ENCODE data around the gene PHIP. TPM values are rescaled to one million over a fixed set of nuclear protein-coding genes. Genes with fewer than 3 reads are reported as not detected.

PHIP gene
- total and polyA plus RNA-seq, 10 of the 15 experiments (the other 5 are each of a cell fraction or from before 2014, with no cell fraction given), result 8.5 to 34.6 (median 17.9) TPM

- ATAC-seq (no peak), DNase-seq (ENCODE audit: low read depth, low spot score) (no peak), FAIRE-seq (no peak)
- no peak overlapping the region for H3K4me3 ChIP-seq
- 100% methylated on average over 1 of the region's 1 CpG for WGBS (ENCODE audit: insufficient coverage, insufficient replicate concordance, low lambda C conversion rate, missing lambda C conversion rate)
- H3K27ac ChIP-seq (ENCODE audit: control insufficient read depth, insufficient read depth), result no peak overlapping the region
- no peak overlapping the region for H3K9ac ChIP-seq (ENCODE audit: control insufficient read depth, insufficient read depth, low read length)
- no peaks in the 10 kb centered on the region for H4K20me1 ChIP-seq (ENCODE audit: control insufficient read depth, insufficient read depth)
- intact Hi-C loops (cut with micrococcal nuclease; ENCODE audit: unreplicated experiment) (no loop called here), in situ Hi-C loops (cut with MboI) (no loop called here)
- SMC1A ChIA-PET (ENCODE audit: uncharacterized antibody, unreplicated experiment), result no interaction called here
- no peaks in the 10 kb centered on the region for H3K27me3 ChIP-seq (replicated peaks in 1 of 2; ENCODE audit: control insufficient read depth in 2 of 2, insufficient read depth in 2 of 2, low read length in 1 of 2)
- BruUV-seq (replicated peaks), result no TSS peak
- H2AFZ ChIP-seq (ENCODE audit: control insufficient read depth, low read depth, low read length), result no peak overlapping the region
- H3K4me2 ChIP-seq (ENCODE audit: control insufficient read depth, insufficient read depth), result no peak overlapping the region
- no peaks in the 10 kb centered on the region for H3K79me2 ChIP-seq (ENCODE audit: control insufficient read depth, insufficient read depth, low read length)
- H3K4me1 ChIP-seq (ENCODE audit: control insufficient read depth, insufficient read depth, low read length), result 0 out of 2 replicates have a peak, but pooled peaks cover 2% of the 10 kb centered on the region
- RAD21 ChIA-PET (ENCODE audit: unreplicated experiment), result no interaction called here
- H3K9me3 ChIP-seq (replicated peaks; ENCODE audit: control insufficient read depth, insufficient read depth, low read length), result no peaks in the 10 kb centered on the region
- H3K36me3 ChIP-seq (ENCODE audit: control insufficient read depth in 2 of 2, insufficient read depth in 2 of 2, low read length in 1 of 2), result no peaks in the 10 kb centered on the region
- CTCF ChIA-PET, result no interaction called here
- TF ChIP-seq ZNF217 (IDR thresholded peaks at IDR 0.05) (no peak), PKNOX1 (IDR thresholded peaks at IDR 0.05) (no peak), SRF (IDR thresholded peaks at IDR 0.05; ENCODE audit: low read depth in 2 of 2, low read length in 2 of 2) (no peak), EP300 (IDR thresholded peaks at IDR 0.05; ENCODE audit: borderline replicate concordance in 1 of 2, control insufficient read depth in 1 of 2, low read depth in 2 of 2, low read length in 2 of 2) (no peak), ZNF207 (IDR thresholded peaks at IDR 0.05; ENCODE audit: borderline replicate concordance) (no peak), TAF1 (IDR thresholded peaks at IDR 0.05; ENCODE audit: borderline replicate concordance, low read depth, low read length) (no peak), RELA (IDR thresholded peaks at IDR 0.05; ENCODE audit: borderline replicate concordance, partially characterized antibody) (no peak), HDGF (IDR thresholded peaks at IDR 0.05) (no peak)
- POLR2A ChIA-PET, result no interaction called here
These were observed 6.6 kb upstream of the PHIP start for GRCh38 chr6:79084693-79085092.

Data from GM12878 (cell line).